K562 (cell line): ENCODE data around the gene SPATA3. TPM values are rescaled to one million over a fixed set of nuclear protein-coding genes. Genes with fewer than 3 reads are reported as not detected.
A peak's percentile ranks its signal among the peaks of the same experiment; 100 is the strongest.

Experiments used
- ASH1L ChIP-seq: fragments of 450-650 bp; IDR thresholded peaks from 2 replicates; pipeline ENCODE4 v1.6.1; 2018; ENCODE audit warnings: borderline replicate concordance, mild to moderate bottlenecking, low read depth; ENCODE audit not compliant: partially characterized antibody
- GATAD2A ChIP-seq: fragments of 450-650 bp; IDR thresholded peaks from 2 replicates; pipeline ENCODE4 v1.6.1; 2017
- HBP1 ChIP-seq: fragments of 450-650 bp; formaldehyde crosslinking; IDR thresholded peaks from 2 replicates; pipeline ENCODE4 v1.4.0; 2022; ENCODE audit warnings: missing genetic modification characterization
- JUND ChIP-seq, 2 experiments: IDR thresholded peaks; 2 replicates in 1 of 2; 3 replicates in 1 of 2; pipeline ENCODE4 v1.6.1; 2011; ENCODE audit warnings: borderline replicate concordance in 2 of 2, low read depth in 2 of 2, low read length in 2 of 2, improper control_type of control experiment in 1 of 2, missing biosample characterization in 1 of 2, missing genetic modification characterization in 1 of 2, missing genetic modification reagents in 1 of 2
- MAFK ChIP-seq: IDR thresholded peaks from 2 replicates; pipeline ENCODE4 v1.6.1; 2011; ENCODE audit warnings: low read length, improper control_type of control experiment
- PREB ChIP-seq: sonication (generic); formaldehyde crosslinking; IDR thresholded peaks from 2 replicates; pipeline ENCODE4 v1.8.1; 2023; ENCODE audit warnings: mild to moderate bottlenecking, missing genetic modification reagents
- RBM15 ChIP-seq: fragments of 200-400 bp; formaldehyde crosslinking; IDR thresholded peaks from 2 replicates; pipeline ENCODE4 v1.6.1; 2018; ENCODE audit warnings: mild to moderate bottlenecking, low read length, moderate library complexity; ENCODE audit not compliant: insufficient read depth
- SP1 ChIP-seq: sonication (generic); formaldehyde crosslinking; IDR thresholded peaks from 2 replicates; pipeline ENCODE4 v1.8.1; 2022; ENCODE audit warnings: mild to moderate bottlenecking, missing genetic modification reagents
- YY1 ChIP-seq, 3 experiments: IDR thresholded peaks; 2 replicates each; pipeline ENCODE4 v1.6.1; 2011; ENCODE audit warnings: low read length in 2 of 3, mild to moderate bottlenecking in 2 of 3, moderate library complexity in 2 of 3, borderline replicate concordance in 1 of 3, control low read depth in 1 of 3, low read depth in 1 of 3; ENCODE audit not compliant: insufficient read depth in 3 of 3, insufficient replicate concordance in 2 of 3, control insufficient read depth in 1 of 3, insufficient read length in 1 of 3; ENCODE audit errors: extremely low read depth in 1 of 3
- ZC3H11A ChIP-seq: IDR thresholded peaks from 2 replicates; pipeline ENCODE4 v1.6.1; 2012; ENCODE audit warnings: low read depth, low read length, improper control_type of control experiment
- ZFPM2 ChIP-seq: fragments of 250-450 bp; sonication (Bioruptor Pico); IDR thresholded peaks from 2 replicates; pipeline ENCODE4 v1.5.1; 2022; ENCODE audit warnings: mild to moderate bottlenecking
- ZNF232 ChIP-seq: sonication (generic); formaldehyde crosslinking; IDR thresholded peaks from 2 replicates; pipeline ENCODE4 v1.8.0; 2022; ENCODE audit warnings: mild to moderate bottlenecking, missing genetic modification reagents
- ZNF280A ChIP-seq: fragments of 450-650 bp; IDR thresholded peaks from 2 replicates; pipeline ENCODE4 v1.6.1; 2018; ENCODE audit warnings: mild to moderate bottlenecking, low read depth; ENCODE audit not compliant: partially characterized antibody
- ZNF449 ChIP-seq: fragments of 250-450 bp; sonication (Bioruptor Pico); IDR thresholded peaks from 2 replicates; pipeline ENCODE4 v1.8.0; 2022; ENCODE audit warnings: moderate library complexity, mild to moderate bottlenecking, inconsistent platforms
- ZNF518B ChIP-seq: fragments of 250-450 bp; sonication (Bioruptor Pico); IDR thresholded peaks from 2 replicates; pipeline ENCODE4 v1.5.0; 2021; ENCODE audit warnings: mild to moderate bottlenecking, moderate library complexity
- ZNF583 ChIP-seq: fragments of 250-450 bp; sonication (Bioruptor Pico); IDR thresholded peaks from 2 replicates; pipeline ENCODE4 v1.4.0; 2020
- polyA plus RNA-seq, 8 experiments: library from polyadenylated mRNA; depleted of rRNA in 4 of 8; stranded (reverse) in 5 of 8; unstranded in 3 of 8; fragments of >200 nt; fragmentation: Nextera tagmentation in 2 of 8; fragmentation: Illumina TruSeq in 1 of 8; extraction: Ambion mirVana in 2 of 8; extraction: Trizol in 1 of 8; gene quantifications; 2 replicates each; pipeline versions ENCODE4 v1.2.1 to v1.2.3, GENCODE V29; 2011 to 2014; ENCODE audit warnings: inconsistent platforms in 1 of 8, missing spikeins in 1 of 8
- total RNA-seq, 7 experiments: library from RNA; depleted of rRNA in 6 of 7; stranded (reverse); fragments of >200 nt in 6 of 7; fragmentation: Illumina TruSeq in 2 of 7; extraction: Trizol in 2 of 7; gene quantifications; 2 replicates each; pipeline versions ENCODE4 v1.2.1 to v1.2.3, GENCODE V29; 2011 to 2021; ENCODE audit warnings: low replicate concordance in 1 of 7

The SPATA3 gene
- total and polyA plus RNA-seq, 9 of the 15 experiments (the other 6 are each of a cell fraction or from before 2014, with no cell fraction given) = not detected

GRCh38 chr2:231056453-231057416, 60.8 kb downstream of the SPATA3 start, which contains the start of gene PSMD1 (continued):
- no peak for TF ChIP-seq ZNF449 (CRISPR knock-in tag)
- TF ChIP-seq RBM15 = no peak
- TF ChIP-seq ZFPM2 = no peak
- peak; percentile 64; the same call in 1 of the 2 replicates for TF ChIP-seq JUND (IDR thresholded peaks at IDR 0.05; ENCODE audit: borderline replicate concordance, low read depth, low read length)
- TF ChIP-seq JUND (tag; IDR thresholded peaks at IDR 0.05; ENCODE audit: borderline replicate concordance, low read depth, low read length) = no peak
- TF ChIP-seq PREB (CRISPR knock-in tag) = no peak
- no peak for TF ChIP-seq HBP1 (CRISPR knock-in tag)
- peak; percentile 56 for TF ChIP-seq MAFK
- TF ChIP-seq ZNF280A = no peak
- TF ChIP-seq SP1 (CRISPR knock-in tag) = peak; percentile 75; the same call in 1 of the 2 replicates
- TF ChIP-seq ZC3H11A = no peak
- no peak for TF ChIP-seq ZNF583 (CRISPR knock-in tag)
- peak; percentile 68 to 93 (median 90) for TF ChIP-seq YY1 (IDR thresholded peaks at IDR 0.05; ENCODE audit: borderline replicate concordance in 1 of 3, control insufficient read depth in 1 of 3, extremely low read depth in 1 of 3, insufficient read depth in 3 of 3, insufficient read length in 1 of 3, insufficient replicate concordance in 2 of 3, low read depth in 1 of 3, low read length in 2 of 3)
- TF ChIP-seq ZNF518B (CRISPR knock-in tag) = no peak
- no peak for TF ChIP-seq GATAD2A
- no peak for TF ChIP-seq ASH1L
- TF ChIP-seq ZNF232 = no peak
